ENCODE data around the gene CCDC192. TPM values are rescaled to one million over a fixed set of nuclear protein-coding genes. Genes with fewer than 3 reads are reported as not detected.

The CCDC192 gene
- total and polyA plus RNA-seq, 2 experiments from 2014 or later = 0.92 TPM; not detected in 1

GRCh38 chr5:127865273-127865672 lies 162.1 kb downstream of the CCDC192 start:
- no peak for TF ChIP-seq CTCF (IDR thresholded peaks at IDR 0.05; ENCODE audit: low read depth, low read length)
- no peak for DNase-seq (ENCODE audit: low read depth in 1 of 2, low spot score in 1 of 2)
- peaks cover 5% of the 10 kb centered on the region for H3K4me1 ChIP-seq (ENCODE audit: low read depth)
- no peak overlapping the region for H3K27ac ChIP-seq
- H3K36me3 ChIP-seq = no peaks in the 10 kb centered on the region
- H3K9me3 ChIP-seq (ENCODE audit: low read depth) = no peaks in the 10 kb centered on the region
- no peaks in the 10 kb centered on the region for H3K27me3 ChIP-seq
- no peak overlapping the region for H3K4me3 ChIP-seq

- Histone ChIP-seq H3K27me3 (no peaks in the 10 kb centered on the region), H3K4me1 (ENCODE audit: low read depth) (peaks cover 5% of the 10 kb centered on the region), H3K36me3 (no peaks in the 10 kb centered on the region), H3K9me3 (ENCODE audit: low read depth) (no peaks in the 10 kb centered on the region), H3K27ac (no peak overlapping the region), H3K4me3 (no peak overlapping the region)
- no peak for DNase-seq (ENCODE audit: low read depth in 1 of 2, low spot score in 1 of 2)
- TF ChIP-seq CTCF (IDR thresholded peaks at IDR 0.05; ENCODE audit: low read depth, low read length) = no peak
Measured at GRCh38 chr5:127867022-127867783, 164.0 kb downstream of the CCDC192 start.

GRCh38 chr5:127870914-127871313 lies 167.7 kb downstream of the CCDC192 start:
- no peak overlapping the region for H3K4me3 ChIP-seq
- TF ChIP-seq CTCF (IDR thresholded peaks at IDR 0.05; ENCODE audit: low read depth, low read length) = no peak
- H3K27ac ChIP-seq = no peak overlapping the region
- peaks cover 9% of the 10 kb centered on the region for H3K4me1 ChIP-seq (ENCODE audit: low read depth)
- H3K27me3 ChIP-seq = no peaks in the 10 kb centered on the region
- no peaks in the 10 kb centered on the region for H3K9me3 ChIP-seq (ENCODE audit: low read depth)
- H3K36me3 ChIP-seq = no peaks in the 10 kb centered on the region
- peak in 1 of 2 donors; percentile 75 for DNase-seq (ENCODE audit: low read depth in 1 of 2, low spot score in 1 of 2)

- TF ChIP-seq CTCF (IDR thresholded peaks at IDR 0.05; ENCODE audit: low read depth, low read length) = no peak
- Histone ChIP-seq H3K9me3 (ENCODE audit: low read depth) (no peaks in the 10 kb centered on the region), H3K27ac (no peak overlapping the region), H3K4me3 (no peak overlapping the region), H3K36me3 (no peaks in the 10 kb centered on the region), H3K27me3 (no peaks in the 10 kb centered on the region), H3K4me1 (ENCODE audit: low read depth) (peaks cover 15% of the 10 kb centered on the region)
- peak in 1 of 2 donors; percentile 38 for DNase-seq (ENCODE audit: low read depth in 1 of 2, low spot score in 1 of 2)
Measured at GRCh38 chr5:127871503-127872153, 168.4 kb downstream of the CCDC192 start.

- H3K27ac ChIP-seq = no peak overlapping the region
- DNase-seq (ENCODE audit: low read depth in 1 of 2, low spot score in 1 of 2) = peak in 1 of 2 donors; percentile 26
- no peaks in the 10 kb centered on the region for H3K9me3 ChIP-seq (ENCODE audit: low read depth)
- no peaks in the 10 kb centered on the region for H3K36me3 ChIP-seq
- no peak for TF ChIP-seq CTCF (IDR thresholded peaks at IDR 0.05; ENCODE audit: low read depth, low read length)
- H3K4me3 ChIP-seq = no peak overlapping the region
- H3K4me1 ChIP-seq (ENCODE audit: low read depth) = peaks cover 15% of the 10 kb centered on the region
- H3K27me3 ChIP-seq = no peaks in the 10 kb centered on the region
Measured at GRCh38 chr5:127872494-127872893, 169.3 kb downstream of the CCDC192 start.
